ENCODE data around the gene RAB7B.
"Not testable (repeated sequence)": the region's sequence is repeated elsewhere in the genome, so short reads cannot be mapped to it uniquely, and the experiment has no call there.

The RAB7B gene

GRCh38 chr1:206002871-206003801 lies at the start of gene RAB7B:
RAB7B (minus strand) TSS chr1:206003395; CDS start chr1:205994135, 9,260 bp downstream.
- no peak for DNase-seq (ENCODE audit: low read depth in 2 of 2, low spot score in 1 of 2)

GRCh38 chr1:206052231-206052865 lies 49.2 kb upstream of the RAB7B start:
- DNase-seq (ENCODE audit: low read depth in 2 of 2, low spot score in 1 of 2) = not testable (repeated sequence)

DNA sequence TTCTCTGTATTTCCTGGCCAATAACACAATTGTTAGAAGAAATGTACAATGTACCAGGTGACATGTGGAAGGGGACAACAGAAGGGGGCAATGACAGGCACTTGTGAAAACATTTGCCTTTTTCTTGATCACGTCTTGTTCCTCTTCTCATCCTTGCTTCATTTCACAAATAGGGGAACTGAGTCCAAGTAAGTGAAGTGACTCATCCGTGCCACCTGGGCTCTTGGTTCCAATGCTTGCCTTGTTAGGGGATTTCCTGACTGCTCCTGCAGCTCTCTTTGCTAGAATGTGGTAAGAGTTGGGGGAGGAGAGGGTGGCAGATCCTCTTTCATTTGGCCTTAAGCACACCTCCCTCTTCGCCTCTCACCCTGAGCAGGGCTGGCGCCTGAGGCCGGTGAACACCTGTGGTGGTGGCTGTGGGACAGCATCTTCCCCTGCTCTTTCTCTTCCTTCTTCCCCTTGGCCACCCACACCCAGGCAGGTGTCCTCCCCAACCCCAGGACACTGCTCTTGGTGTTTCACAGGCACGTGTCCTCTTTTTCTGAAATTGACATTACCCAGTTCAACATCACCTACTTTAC lies 47.5 kb upstream of the RAB7B start:
- peak in 1 of 2 donors; percentile 20 for DNase-seq (ENCODE audit: low read depth in 2 of 2, low spot score in 1 of 2)

DNA sequence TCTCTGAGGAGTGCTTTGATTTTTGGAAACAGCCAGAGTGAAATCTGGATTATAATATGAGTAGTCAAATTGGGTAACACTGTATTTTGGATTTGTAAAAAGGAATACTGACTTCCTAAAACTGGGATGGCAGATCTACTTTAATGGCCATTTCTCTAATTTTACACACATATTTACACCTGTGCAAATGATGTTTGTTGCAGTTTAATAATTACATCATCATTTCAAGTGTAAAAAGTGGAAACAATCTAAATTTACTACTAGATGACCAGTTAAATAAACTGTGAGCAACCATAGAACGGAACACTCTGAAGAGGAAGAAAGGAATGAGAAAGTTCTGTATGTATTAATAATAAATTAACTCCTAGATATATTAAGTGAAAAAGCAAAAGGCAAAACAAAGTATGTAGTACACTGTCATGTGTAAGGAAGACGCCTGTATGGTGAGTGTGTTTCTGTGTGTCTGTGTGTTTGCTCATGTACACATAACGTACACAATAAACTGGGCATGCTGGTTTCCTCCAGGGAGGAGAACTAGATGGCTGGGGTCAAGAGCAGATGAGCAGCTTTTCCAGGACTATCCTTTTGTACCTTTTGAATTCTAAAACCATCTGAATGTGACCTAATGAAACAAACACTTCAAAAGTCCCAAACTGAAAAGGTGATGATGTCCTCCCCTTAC lies 46.9 kb upstream of the RAB7B start:
- no peak for DNase-seq (ENCODE audit: low read depth in 2 of 2, low spot score in 1 of 2)

- no peak for DNase-seq (ENCODE audit: low read depth in 2 of 2, low spot score in 1 of 2)
These were observed 46.1 kb upstream of the RAB7B start for GRCh38 chr1:206049293-206049692.

DNA sequence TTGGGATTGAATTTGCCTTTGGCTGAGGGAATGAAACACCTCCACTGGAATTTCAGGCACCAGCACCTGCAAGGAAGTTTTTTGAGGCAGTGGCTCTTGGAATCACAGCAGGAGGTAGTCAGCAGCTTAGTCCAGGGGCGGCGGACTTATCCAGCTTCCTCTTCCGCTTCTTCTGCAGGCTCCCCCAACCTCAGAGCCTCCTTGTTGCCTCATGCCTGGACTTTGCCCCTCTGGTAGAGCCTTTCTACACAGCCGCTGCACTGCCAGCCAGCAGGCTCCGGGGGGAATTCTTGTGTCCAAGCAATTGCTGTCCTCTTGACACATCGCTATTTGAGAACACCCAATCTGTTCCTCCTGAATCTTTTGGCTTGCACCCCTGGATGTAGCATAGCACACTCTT lies 45.4 kb upstream of the RAB7B start:
- no peak for DNase-seq (ENCODE audit: low read depth in 2 of 2, low spot score in 1 of 2)

- no peak for DNase-seq (ENCODE audit: low read depth in 2 of 2, low spot score in 1 of 2)
These were observed 44.1 kb upstream of the RAB7B start for GRCh38 chr1:206047271-206047670.

DNA sequence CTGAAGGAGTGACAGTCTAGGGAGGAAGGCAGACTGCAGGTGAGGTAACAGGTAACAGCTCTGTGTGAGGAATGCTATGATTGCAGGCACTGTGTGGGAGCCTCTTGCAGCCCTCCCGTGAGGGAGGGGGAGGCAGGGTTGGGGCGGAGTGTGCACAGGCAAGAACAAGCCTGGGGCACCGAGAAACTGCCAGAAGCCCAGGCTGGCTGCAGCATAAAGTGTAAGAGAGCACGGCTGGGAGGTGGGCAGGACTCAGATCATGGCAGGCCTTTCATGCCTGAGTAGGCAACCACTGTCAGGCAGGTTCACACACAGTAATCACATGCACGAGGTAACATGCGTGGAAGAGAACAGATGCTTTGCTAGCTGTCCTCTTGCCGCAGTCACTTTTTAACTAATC lies 38.4 kb upstream of the RAB7B start:
- no peak for DNase-seq (ENCODE audit: low read depth in 2 of 2, low spot score in 1 of 2)

DNA sequence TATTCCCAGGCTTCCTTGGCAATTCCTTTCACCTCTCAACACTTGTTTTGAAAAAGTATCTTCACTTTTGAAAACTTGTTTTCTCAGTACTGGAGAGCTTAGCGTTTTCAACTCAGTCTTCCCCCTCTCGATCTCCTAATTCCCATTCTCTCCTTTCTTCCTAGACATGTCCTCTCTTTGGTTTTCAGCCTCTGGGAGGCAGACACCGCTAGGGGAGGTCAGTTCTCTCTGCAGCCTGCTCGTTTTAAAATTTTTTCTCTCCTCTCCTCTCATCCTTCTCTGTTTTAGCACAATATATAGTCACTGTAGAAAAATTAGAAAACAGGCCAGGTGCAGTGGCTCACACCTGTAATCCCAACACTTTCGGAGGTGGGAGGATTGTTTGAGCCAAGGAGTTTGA lies 37.1 kb upstream of the RAB7B start:
- no peak for DNase-seq (ENCODE audit: low read depth in 2 of 2, low spot score in 1 of 2)

GRCh38 chr1:206039046-206039973 lies 36.1 kb upstream of the RAB7B start:
- DNase-seq (ENCODE audit: low read depth in 2 of 2, low spot score in 1 of 2) = no peak

DNA sequence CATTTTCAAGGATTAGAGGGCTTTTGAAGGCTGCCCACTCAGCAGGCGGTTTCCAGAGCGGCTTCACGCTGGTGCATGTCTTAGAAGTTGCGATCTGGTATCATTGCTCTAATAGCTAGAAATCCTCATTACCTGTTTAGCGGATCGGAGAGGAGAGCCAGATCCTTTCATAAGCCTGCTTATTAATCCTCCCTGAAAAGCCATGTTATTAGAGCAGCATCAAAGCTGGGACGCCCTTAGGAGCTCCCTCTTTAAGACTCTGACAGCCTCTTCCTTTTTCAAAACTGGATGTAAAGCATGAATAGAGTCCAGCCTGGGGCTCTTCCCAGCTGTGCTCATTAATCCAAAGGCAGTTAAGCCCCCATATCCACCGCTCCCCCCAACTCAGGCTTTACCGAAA lies 34.4 kb upstream of the RAB7B start:
- no peak for DNase-seq (ENCODE audit: low read depth in 2 of 2, low spot score in 1 of 2)

DNA sequence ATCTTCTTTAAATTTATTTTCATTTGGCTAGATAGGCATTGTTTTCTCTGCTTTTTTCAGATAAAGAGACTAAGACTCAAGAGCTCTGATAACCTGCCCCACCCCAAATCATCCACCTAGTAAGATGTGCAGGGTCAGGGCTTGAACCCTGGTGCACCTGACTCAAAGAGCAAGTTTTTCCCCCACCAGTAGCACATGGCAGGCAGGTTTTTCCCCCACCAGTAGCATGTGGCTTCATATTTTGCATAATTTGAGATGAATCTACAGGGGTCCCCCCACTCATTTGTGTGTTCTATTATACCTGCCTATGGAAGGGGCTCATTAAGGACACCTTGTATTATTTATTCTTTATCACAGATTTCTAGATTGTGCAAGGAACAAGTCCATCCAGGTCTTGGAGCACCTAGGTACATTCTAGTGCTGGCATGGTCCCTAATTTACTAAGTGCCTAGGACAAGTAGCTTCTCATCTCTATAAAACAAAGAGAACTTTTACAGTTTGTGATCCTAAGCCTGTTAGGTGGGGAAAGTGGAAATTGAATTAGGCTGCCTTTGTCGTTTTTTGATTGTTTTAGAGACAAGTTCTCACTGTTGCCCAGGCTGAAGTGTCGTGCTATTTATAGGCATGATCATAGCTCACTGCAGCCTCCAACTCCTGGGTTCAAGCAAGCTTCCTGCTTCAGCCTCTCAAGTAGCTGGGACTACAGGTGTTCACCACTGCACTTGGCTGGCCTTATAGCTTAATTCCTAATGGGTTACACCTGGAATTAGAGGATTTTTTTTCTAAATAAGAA lies 33.7 kb upstream of the RAB7B start:
- no peak for DNase-seq (ENCODE audit: low read depth in 2 of 2, low spot score in 1 of 2)

DNA sequence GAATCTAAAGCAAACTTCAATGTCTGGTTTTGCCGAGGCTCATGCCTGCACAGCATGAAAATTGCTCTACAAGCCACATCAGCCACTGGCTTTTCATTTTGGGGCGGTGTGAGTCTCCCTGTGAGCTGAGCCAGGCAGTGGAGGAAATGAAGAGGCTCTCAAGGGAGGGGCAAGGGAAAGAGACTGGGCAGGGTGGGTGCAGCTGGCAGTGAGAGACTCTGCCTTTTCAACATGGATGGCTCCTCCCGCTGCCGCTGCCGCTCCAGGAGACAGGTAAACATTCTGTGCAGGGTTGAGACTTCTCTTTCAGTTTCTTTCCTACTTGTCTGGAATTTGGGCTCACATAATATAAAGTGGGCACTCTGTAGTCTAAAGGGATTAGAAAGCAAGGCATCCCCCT lies 31.8 kb upstream of the RAB7B start:
- no peak for DNase-seq (ENCODE audit: low read depth in 2 of 2, low spot score in 1 of 2)

- no peak for DNase-seq (ENCODE audit: low read depth in 2 of 2, low spot score in 1 of 2)
These were observed 29.4 kb upstream of the RAB7B start for GRCh38 chr1:206032380-206033140.

DNA sequence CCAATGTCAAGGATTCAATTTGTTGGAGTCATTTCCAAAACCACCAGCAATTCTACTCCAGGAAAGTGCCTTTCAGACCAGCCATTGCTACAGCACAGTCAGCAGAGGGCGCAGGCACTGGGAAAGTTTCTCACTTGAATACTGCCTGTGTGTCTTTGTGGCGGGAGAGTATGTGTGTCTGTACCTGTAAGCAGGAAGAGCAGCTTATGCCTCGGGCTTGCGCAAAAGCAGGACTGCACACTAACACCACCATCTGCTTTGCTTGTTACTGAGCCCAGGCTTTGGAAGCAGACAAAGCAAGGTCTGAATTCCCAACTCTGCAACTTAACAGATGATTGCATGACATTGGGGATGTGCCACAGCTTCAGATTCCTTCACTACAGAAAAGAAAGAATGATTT lies 27.5 kb upstream of the RAB7B start:
- peak in 1 of 2 donors; percentile 12 for DNase-seq (ENCODE audit: low read depth in 2 of 2, low spot score in 1 of 2)

DNA sequence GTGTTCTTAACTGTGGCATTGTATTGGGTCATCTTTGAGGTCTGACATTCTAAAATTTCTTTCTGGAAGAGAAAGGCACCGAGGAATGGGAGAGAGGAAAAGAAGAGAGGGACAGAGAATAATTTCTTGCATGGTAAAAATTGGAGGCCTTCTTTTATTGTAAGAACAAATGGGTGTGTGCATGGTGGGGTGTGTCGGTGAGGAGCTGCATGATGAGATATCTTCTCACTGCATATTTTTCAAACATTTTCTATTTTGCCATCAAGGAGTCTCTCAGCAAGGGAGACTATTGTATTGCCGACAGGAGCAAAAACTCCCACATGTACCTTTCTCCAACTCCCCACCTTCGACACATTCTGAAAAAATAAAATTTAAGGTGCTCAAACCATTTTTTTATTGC lies 27.0 kb upstream of the RAB7B start:
- no peak for DNase-seq (ENCODE audit: low read depth in 2 of 2, low spot score in 1 of 2)

GRCh38 chr1:206029484-206029883 lies 26.3 kb upstream of the RAB7B start:
- no peak for DNase-seq (ENCODE audit: low read depth in 2 of 2, low spot score in 1 of 2)

DNA sequence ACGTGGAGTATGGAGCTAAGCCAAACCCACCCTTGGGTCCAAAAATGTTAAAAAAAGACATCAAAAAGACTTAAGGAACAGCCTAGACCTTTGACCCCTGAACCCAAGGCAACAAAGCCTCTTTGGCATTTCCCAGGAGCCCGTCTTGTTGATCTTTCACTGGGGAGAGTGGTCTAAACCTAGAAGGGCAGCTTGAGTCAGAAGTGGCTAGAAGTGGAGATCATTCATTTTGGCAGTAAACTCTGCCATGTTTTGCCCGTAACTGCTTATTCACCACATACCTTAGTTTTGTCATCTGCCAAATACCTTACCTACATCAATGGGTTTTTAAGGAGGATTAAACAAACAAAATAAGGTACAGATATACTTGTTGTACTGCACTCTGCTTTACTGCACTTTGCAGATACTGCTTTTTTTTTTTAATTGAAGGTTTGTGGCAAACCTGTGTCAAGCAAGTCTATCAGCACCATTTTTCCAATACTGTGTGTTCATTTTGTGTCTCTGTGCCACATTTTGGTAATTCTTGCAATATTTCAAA lies 22.2 kb upstream of the RAB7B start:
- DNase-seq (ENCODE audit: low read depth in 2 of 2, low spot score in 1 of 2) = no peak

GRCh38 chr1:206023695-206024094 lies 20.5 kb upstream of the RAB7B start, which contains the start of gene CTSE:
CTSE (minus strand) TSS chr1:206023895; CDS start chr1:206023791, 104 bp downstream.
- DNase-seq (ENCODE audit: low read depth in 2 of 2, low spot score in 1 of 2) = no peak
